H9 (cell line): ENCODE data around the gene CCDC187. TPM values are rescaled to one million over a fixed set of nuclear protein-coding genes. Genes with fewer than 3 reads are reported as not detected.
A peak's percentile ranks its signal among the peaks of the same experiment; 100 is the strongest.

Source experiments
- DNase-seq: peaks from one replicate; pipeline ENCODE4 v3.0.0-alpha.2; 2017
- H2AFZ ChIP-seq: one replicate; pipeline ENCODE4 v1.6.1; 2013; ENCODE audit warnings: mild to moderate bottlenecking, low read length, control low read depth, moderate library complexity
- H2AK5ac ChIP-seq: 2 replicates; pipeline ENCODE4 v1.6.1; 2013; ENCODE audit warnings: low read length, control low read depth, mixed read lengths; ENCODE audit not compliant: insufficient read length
- H2BK120ac ChIP-seq: one replicate; pipeline ENCODE4 v1.6.1; 2013; ENCODE audit warnings: low read depth, mild to moderate bottlenecking, low read length, control low read depth, inconsistent platforms; ENCODE audit not compliant: poor library complexity, severe bottlenecking
- H2BK12ac ChIP-seq: 2 replicates; pipeline ENCODE4 v1.6.1; 2013; ENCODE audit warnings: low read length, control low read depth, mixed read lengths, low read depth; ENCODE audit not compliant: insufficient read length
- H2BK15ac ChIP-seq: 2 replicates; pipeline ENCODE4 v1.6.1; 2013; ENCODE audit warnings: low read depth, low read length, control low read depth
- H2BK20ac ChIP-seq: one replicate; pipeline ENCODE4 v1.6.1; 2013; ENCODE audit warnings: low read depth, mild to moderate bottlenecking, low read length, control low read depth, inconsistent platforms; ENCODE audit not compliant: poor library complexity, severe bottlenecking
- H2BK5ac ChIP-seq: 2 replicates; pipeline ENCODE4 v1.6.1; 2013; ENCODE audit warnings: low read length, control low read depth, mixed read lengths; ENCODE audit not compliant: insufficient read length
- H3K14ac ChIP-seq: 2 replicates; pipeline ENCODE4 v1.6.1; 2013; ENCODE audit warnings: low read length, control low read depth; ENCODE audit not compliant: insufficient read depth
- H3K18ac ChIP-seq: 2 replicates; pipeline ENCODE4 v1.6.1; 2013; ENCODE audit warnings: low read depth, mild to moderate bottlenecking, mixed read lengths, low read length, control low read depth; ENCODE audit not compliant: insufficient read length
- H3K23ac ChIP-seq: 2 replicates; pipeline ENCODE4 v1.6.1; 2013; ENCODE audit warnings: low read length, control low read depth, mixed read lengths, low read depth; ENCODE audit not compliant: insufficient read length
- H3K23me2 ChIP-seq: 2 replicates; pipeline ENCODE4 v1.6.1; 2013; ENCODE audit warnings: low read depth, mild to moderate bottlenecking, mixed read lengths, low read length, control low read depth; ENCODE audit not compliant: insufficient read length, poor library complexity, severe bottlenecking
- H3K27ac ChIP-seq: 2 replicates; pipeline ENCODE4 v1.5.1; 2013; ENCODE audit warnings: low read length, control low read depth, mixed read lengths, low read depth; ENCODE audit not compliant: insufficient read length
- H3K27me3 ChIP-seq: 2 replicates; pipeline ENCODE4 v1.6.1; 2013; ENCODE audit warnings: low read length, control low read depth, inconsistent platforms; ENCODE audit not compliant: insufficient read depth
- H3K4ac ChIP-seq: 2 replicates; pipeline ENCODE4 v1.6.1; 2013; ENCODE audit warnings: low read depth, mild to moderate bottlenecking, control low read depth, inconsistent platforms, low read length, moderate library complexity
- H3K4me1 ChIP-seq: 2 replicates; pipeline ENCODE4 v1.6.1; 2013; ENCODE audit warnings: low read length, control low read depth, inconsistent platforms; ENCODE audit not compliant: insufficient read depth
- H3K4me2 ChIP-seq: 2 replicates; pipeline ENCODE4 v1.6.1; 2013; ENCODE audit warnings: low read length, control low read depth, mixed read lengths; ENCODE audit not compliant: insufficient read length, insufficient read depth
- H3K56ac ChIP-seq: 2 replicates; pipeline ENCODE4 v1.6.1; 2013; ENCODE audit warnings: low read depth, mild to moderate bottlenecking, mixed read lengths, low read length, control low read depth; ENCODE audit not compliant: insufficient read length
- H3K79me1 ChIP-seq: 2 replicates; pipeline ENCODE4 v1.6.1; 2013; ENCODE audit warnings: low read depth, mild to moderate bottlenecking, moderate library complexity, low read length, control low read depth, inconsistent platforms; ENCODE audit not compliant: insufficient read depth, poor library complexity, severe bottlenecking
- H3K79me2 ChIP-seq: 2 replicates; pipeline ENCODE4 v1.6.1; 2013; ENCODE audit warnings: low read length, control low read depth, inconsistent platforms; ENCODE audit not compliant: insufficient read depth
- H3K9ac ChIP-seq: 2 replicates; pipeline ENCODE4 v1.6.1; 2013; ENCODE audit warnings: low read length, control low read depth, mixed read lengths; ENCODE audit not compliant: insufficient read length; ENCODE audit errors: extremely low read depth
- H3K9me3 ChIP-seq: one replicate; pipeline ENCODE4 v1.6.1; 2013; ENCODE audit warnings: low read depth, low read length, inconsistent platforms; ENCODE audit not compliant: control insufficient read depth
- H3T11ph ChIP-seq: one replicate; pipeline ENCODE4 v1.6.1; 2013; ENCODE audit warnings: mild to moderate bottlenecking, low read length, control low read depth, inconsistent platforms
- H4K20me1 ChIP-seq: one replicate; pipeline ENCODE4 v1.6.1; 2013; ENCODE audit not compliant: control insufficient read depth, insufficient read length, insufficient read depth
- H4K5ac ChIP-seq: 2 replicates; pipeline ENCODE4 v1.6.1; 2013; ENCODE audit warnings: low read depth, mild to moderate bottlenecking, mixed read lengths, low read length, control low read depth; ENCODE audit not compliant: insufficient read length
- H4K8ac ChIP-seq: replicated peaks from 2 replicates; pipeline ENCODE4 v1.6.1; 2013; ENCODE audit warnings: low read length, control low read depth, mixed read lengths, low read depth; ENCODE audit not compliant: insufficient read length
- H4K91ac ChIP-seq: 2 replicates; pipeline ENCODE4 v1.6.1; 2013; ENCODE audit warnings: low read depth, mild to moderate bottlenecking, moderate library complexity, mixed read lengths, low read length, control low read depth; ENCODE audit not compliant: insufficient read length
- H3K27ac Mint-ChIP-seq, 3 experiments: 2 replicates in 2 of 3; 3 replicates in 1 of 3; pipeline ENCODE4 v1.8.0; 2020 to 2021; ENCODE audit warnings: mixed read lengths in 3 of 3, mild to moderate bottlenecking in 1 of 3, moderate library complexity in 1 of 3
- H3K27me3 Mint-ChIP-seq: 2 replicates; pipeline ENCODE4 v1.8.0; 2021; ENCODE audit warnings: low read depth, mild to moderate bottlenecking, moderate library complexity, mixed read lengths
- H3K36me3 Mint-ChIP-seq, 3 experiments: 2 replicates in 2 of 3; 3 replicates in 1 of 3; pipeline ENCODE4 v1.8.0; 2020 to 2021; ENCODE audit warnings: low read depth in 3 of 3, mixed read lengths in 3 of 3; ENCODE audit not compliant: insufficient read depth in 1 of 3
- H3K4me1 Mint-ChIP-seq, 2 experiments: 2 replicates each; pipeline ENCODE4 v1.8.0; 2020; ENCODE audit warnings: mixed read lengths in 2 of 2
- H3K4me3 Mint-ChIP-seq, 2 experiments: 2 replicates in 1 of 2; 3 replicates in 1 of 2; pipeline ENCODE4 v1.8.0; 2020 to 2021; ENCODE audit warnings: mild to moderate bottlenecking in 2 of 2, mixed read lengths in 2 of 2, moderate library complexity in 1 of 2
- H3K9me3 Mint-ChIP-seq, 2 experiments: 2 replicates in 1 of 2; 3 replicates in 1 of 2; pipeline ENCODE4 v1.8.0; 2020; ENCODE audit warnings: mild to moderate bottlenecking in 2 of 2, mixed read lengths in 2 of 2, moderate library complexity in 1 of 2
- CTCF ChIP-seq: fragments of 200-600 bp; sonication (generic); conservative IDR thresholded peaks from 3 replicates; pipeline ENCODE4 v1.8.0; 2021; ENCODE audit warnings: antibody characterized with exemption, mild to moderate bottlenecking
- WGBS: extraction: QIAGEN DNeasy Blood & Tissue Kit; methylation state at CpG from one replicate; pipeline ENCODE4 v1.1.7; 2013; ENCODE audit warnings: missing lambda C conversion rate, low lambda C conversion rate, mixed read lengths; ENCODE audit not compliant: insufficient read length; ENCODE audit errors: extremely low coverage; 5-methylcytosine and 5-hydroxymethylcytosine counted together
- total RNA-seq: library from RNA; stranded (reverse); gene quantifications from 2 replicates; pipeline ENCODE4 v1.2.1, GENCODE V29; 2021

Gene CCDC187
- total RNA-seq, 1 experiment from 2014 or later = 0.07 TPM

GRCh38 chr9:136281421-136282271 is 22.2 kb downstream of the CCDC187 start:
- Histone ChIP-seq H3K9me3 (no peaks in the 10 kb centered on the region), H2AK5ac (no peak overlapping the region), H2AFZ (no peak overlapping the region), H2BK5ac (no peak overlapping the region), H2BK12ac (no peak overlapping the region), H3K79me1 (no peaks in the 10 kb centered on the region), H3K9ac (no peak overlapping the region), H3K27ac (no peak overlapping the region), H4K20me1 (no peaks in the 10 kb centered on the region), H3K4me2 (no peak overlapping the region), H4K8ac (no peak overlapping the region), H3K79me2 (no peaks in the 10 kb centered on the region), H2BK120ac (no peak overlapping the region), H3K18ac (no peak overlapping the region), H3K23ac (no peak overlapping the region), H3K14ac (no peak overlapping the region), H2BK15ac (no peak overlapping the region), H3K27me3 (no peaks in the 10 kb centered on the region), H2BK20ac (no peak overlapping the region), H3K4ac (no peak overlapping the region), H4K5ac (no peak overlapping the region), H3K23me2 (peaks cover 3% of the 10 kb centered on the region), H3K56ac (no peak overlapping the region), H4K91ac (no peak overlapping the region), H3T11ph (no peak overlapping the region), H3K4me1 (no peaks in the 10 kb centered on the region)
- WGBS = no CpG with 5 or more reads among the region's 39 CpGs
- no peaks in the 10 kb centered on the region for H3K36me3 Mint-ChIP-seq
- peaks cover 5% of the 10 kb centered on the region for H3K27me3 Mint-ChIP-seq
- H3K4me1 Mint-ChIP-seq = peaks cover 4 to 7% of the 10 kb centered on the region in 2 experiments; a peak in 2 of 4 replicates
- no peak for DNase-seq
- TF ChIP-seq CTCF = no peak
- peak overlapping the region in 1 of 3 experiments; percentile 74; a peak in 1 of 7 replicates for H3K27ac Mint-ChIP-seq
- H3K4me3 Mint-ChIP-seq = no peak overlapping the region
- peaks cover 0 to 3% of the 10 kb centered on the region in 2 experiments; a peak in 2 of 5 replicates for H3K9me3 Mint-ChIP-seq
